HFF-Myc (cell line): ENCODE data around the gene IL2RA.

Experiments used
- DNase-seq: peaks from one replicate; pipeline ENCODE4 v3.0.0-alpha.2; 2011; ENCODE audit warnings: low read depth; ENCODE audit errors: extremely low read depth
- H3K4me3 ChIP-seq: replicated peaks from 2 replicates; pipeline ENCODE4 v1.5.1; 2011; ENCODE audit warnings: low read depth, mild to moderate bottlenecking, control low read depth, low read length
- CTCF ChIP-seq: IDR thresholded peaks from 2 replicates; pipeline ENCODE4 v1.5.1; 2012; ENCODE audit warnings: mild to moderate bottlenecking, low read depth, low read length, control low read depth; ENCODE audit errors: missing control alignments

Gene IL2RA

GRCh38 chr10:6102128-6102527, 40.0 kb upstream of the IL2RA start:
- DNase-seq: no peak
- no peak overlapping the region for H3K4me3 ChIP-seq
- TF ChIP-seq CTCF: no peak

DNA sequence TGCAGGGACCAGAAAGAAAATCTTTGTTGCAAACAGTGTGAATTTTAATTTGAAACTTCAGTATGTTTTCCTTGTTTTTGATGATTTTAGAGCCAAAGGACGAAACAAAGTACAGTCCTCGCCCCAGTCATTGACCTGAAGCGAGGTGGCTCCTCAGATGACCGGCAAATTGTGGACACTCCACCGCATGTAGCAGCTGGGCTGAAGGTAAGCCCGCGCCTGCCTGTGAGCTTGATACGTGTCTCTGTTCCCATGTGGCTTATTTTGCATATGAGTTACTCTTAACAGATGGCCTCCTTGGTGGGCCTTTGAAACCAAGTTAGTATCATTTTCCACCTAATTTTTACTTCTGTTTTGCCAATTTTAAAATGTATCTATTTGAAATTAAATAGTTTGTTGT, 39.0 kb upstream of the IL2RA start:
- no peak for DNase-seq
- H3K4me3 ChIP-seq: no peak overlapping the region

GRCh38 chr10:6100370-6100769, 38.2 kb upstream of the IL2RA start:
- DNase-seq: no peak
- no peak overlapping the region for H3K4me3 ChIP-seq
- TF ChIP-seq CTCF: no peak

More for the DNA sequence above, 39.0 kb upstream of the IL2RA start:
- TF ChIP-seq CTCF: no peak

DNA sequence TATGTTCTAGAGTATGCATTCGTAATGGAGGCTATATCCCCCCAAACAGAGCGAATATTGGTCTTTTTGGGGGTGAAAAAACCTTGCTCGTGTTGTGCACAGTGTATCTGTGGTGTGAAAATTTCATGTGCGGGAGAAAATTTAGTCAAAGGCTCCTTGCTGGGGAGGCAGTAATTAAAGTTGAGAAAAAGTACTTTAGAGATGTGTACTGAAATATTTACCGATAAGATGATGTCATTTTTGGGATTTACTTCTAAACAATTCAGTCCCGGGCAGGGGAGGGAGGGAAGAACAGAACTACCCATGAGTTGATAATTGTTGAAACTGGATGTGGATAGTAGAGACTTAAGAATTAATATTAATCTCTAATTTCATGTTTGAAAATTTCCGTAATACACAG, 36.0 kb upstream of the IL2RA start:
- no peak for TF ChIP-seq CTCF
- no peak for DNase-seq
- no peak overlapping the region for H3K4me3 ChIP-seq

DNA sequence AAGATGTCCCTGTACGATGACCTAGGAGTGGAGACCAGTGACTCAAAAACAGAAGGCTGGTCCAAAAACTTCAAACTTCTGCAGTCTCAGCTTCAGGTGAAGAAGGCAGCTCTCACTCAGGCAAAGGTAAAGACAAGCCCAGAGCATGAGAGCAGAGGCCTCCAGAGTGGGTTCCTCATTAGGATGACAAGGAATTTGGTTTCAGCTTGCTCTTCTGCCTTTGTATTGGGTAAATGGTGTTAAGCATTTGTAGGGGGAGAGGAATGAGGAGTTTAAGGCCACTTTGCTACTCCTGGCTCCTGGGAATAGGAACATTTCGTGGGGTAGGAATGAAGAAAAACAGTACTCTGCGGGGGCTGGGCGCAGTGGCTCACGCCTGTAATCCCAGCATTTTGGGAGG, 34.9 kb upstream of the IL2RA start:
- DNase-seq: no peak
- no peak for TF ChIP-seq CTCF
- H3K4me3 ChIP-seq: no peak overlapping the region

- TF ChIP-seq CTCF: no peak
- no peak for DNase-seq
- H3K4me3 ChIP-seq: no peak overlapping the region
These were observed 33.8 kb upstream of the IL2RA start for GRCh38 chr10:6095810-6096570.

- no peak for TF ChIP-seq CTCF
These were observed 30.6 kb upstream of the IL2RA start for GRCh38 chr10:6092731-6093130.

More at GRCh38 chr10:6092731-6093130, 30.6 kb upstream of the IL2RA start:
- no peak for DNase-seq
- no peak overlapping the region for H3K4me3 ChIP-seq
